ENCODE results near the gene CTNNBIP1. TPM values are rescaled to one million over a fixed set of nuclear protein-coding genes. Genes with fewer than 3 reads are reported as not detected.

The CTNNBIP1 gene
- total RNA-seq, 1 experiment from 2014 or later = 44.4 TPM

- no peak for DNase-seq
- no peak overlapping the region for H3K9ac ChIP-seq (ENCODE audit: extremely low read depth, insufficient read length, low read length)
- H3K18ac ChIP-seq (ENCODE audit: insufficient read length, low read depth, low read length) = no peak overlapping the region
- H4K91ac ChIP-seq (ENCODE audit: insufficient read length, low read depth, low read length) = no peak overlapping the region
- Mint-ChIP-seq H3K36me3 (ENCODE audit: insufficient read depth in 1 of 3, low read depth in 3 of 3) (no peaks in the 10 kb centered on the region), H3K27me3 (ENCODE audit: low read depth) (no peaks in the 10 kb centered on the region), H3K27ac (no peak overlapping the region; a peak in 1 of 7 replicates), H3K4me3 (no peak overlapping the region), H3K4me1 (peaks cover 8 to 10% of the 10 kb centered on the region in 2 experiments), H3K9me3 (no peaks in the 10 kb centered on the region)
- no peak overlapping the region for H3K14ac ChIP-seq (ENCODE audit: insufficient read depth, low read length)
- no peaks in the 10 kb centered on the region for H4K20me1 ChIP-seq (ENCODE audit: control insufficient read depth, insufficient read depth, insufficient read length)
- H3K4ac ChIP-seq (ENCODE audit: low read depth, low read length) = no peak overlapping the region
- H3K9me3 ChIP-seq (ENCODE audit: control insufficient read depth, low read depth, low read length) = no peaks in the 10 kb centered on the region
- no peaks in the 10 kb centered on the region for H3K23me2 ChIP-seq (ENCODE audit: insufficient read length, low read depth, low read length, poor library complexity, severe bottlenecking)
- no peaks in the 10 kb centered on the region for H3K4me1 ChIP-seq (ENCODE audit: insufficient read depth, low read length)
- H3K4me2 ChIP-seq (ENCODE audit: insufficient read depth, insufficient read length, low read length) = no peak overlapping the region
- H2BK15ac ChIP-seq (ENCODE audit: low read depth, low read length) = no peak overlapping the region
- H4K8ac ChIP-seq (replicated peaks; ENCODE audit: insufficient read length, low read depth, low read length) = no peak overlapping the region
- no peaks in the 10 kb centered on the region for H3K79me2 ChIP-seq (ENCODE audit: insufficient read depth, low read length)
- no CpG with 5 or more reads among the region's 2 CpGs for WGBS (ENCODE audit: extremely low coverage, insufficient read length, low lambda C conversion rate)
- no peak overlapping the region for H3T11ph ChIP-seq (ENCODE audit: low read length)
- no peak overlapping the region for H2AK5ac ChIP-seq (ENCODE audit: insufficient read length, low read length)
- H3K27ac ChIP-seq (ENCODE audit: insufficient read length, low read depth, low read length) = no peak overlapping the region
- H2BK20ac ChIP-seq (ENCODE audit: low read depth, low read length, poor library complexity, severe bottlenecking) = no peak overlapping the region
- no peak overlapping the region for H3K56ac ChIP-seq (ENCODE audit: insufficient read length, low read depth, low read length)
- H3K27me3 ChIP-seq (ENCODE audit: insufficient read depth, low read length) = no peaks in the 10 kb centered on the region
- no peak for TF ChIP-seq CTCF (conservative IDR thresholded peaks at IDR 0.05)
- H4K5ac ChIP-seq (ENCODE audit: insufficient read length, low read depth, low read length) = no peak overlapping the region
- no peak overlapping the region for H2AFZ ChIP-seq (ENCODE audit: low read length)
- H2BK12ac ChIP-seq (ENCODE audit: insufficient read length, low read depth, low read length) = no peak overlapping the region
- no peak overlapping the region for H2BK120ac ChIP-seq (ENCODE audit: low read depth, low read length, poor library complexity, severe bottlenecking)
- H3K79me1 ChIP-seq (ENCODE audit: insufficient read depth, low read depth, low read length, poor library complexity, severe bottlenecking) = no peaks in the 10 kb centered on the region
- no peak overlapping the region for H2BK5ac ChIP-seq (ENCODE audit: insufficient read length, low read length)
- no peak overlapping the region for H3K23ac ChIP-seq (ENCODE audit: insufficient read length, low read depth, low read length)
Observed at GRCh38 chr1:9916452-9916851, 6.4 kb upstream of the CTNNBIP1 start.
